SK-N-SH (cell line): ENCODE results near the gene GANC. TPM values are rescaled to one million over a fixed set of nuclear protein-coding genes. Genes with fewer than 3 reads are reported as not detected.

Experiments
- CTCF ChIA-PET: fragments of 300-600, 350-600 bp; formaldehyde crosslinking; extraction: SDS; loops from one replicate; lab custom pipeline; 2021; lab: Yijun Ruan, JAX
- POLR2A ChIA-PET: fragments of 350-600 bp; sonication (Branson Sonifier 250); formaldehyde crosslinking; extraction: SDS; loops from one replicate; lab custom pipeline; 2020; ENCODE audit warnings: antibody characterized with exemption, inconsistent platforms; lab: Yijun Ruan, JAX
- DNase-seq: peaks from one replicate; pipeline ENCODE4 v3.0.0; 2012
- H2AFZ ChIP-seq: fragments of 200-600 bp; sonication (generic); 2 replicates; pipeline ENCODE4 v1.8.1; 2016; ENCODE audit warnings: antibody characterized with exemption, mild to moderate bottlenecking, low read depth
- H3F3A ChIP-seq: fragments of 200-600 bp; sonication (generic); replicated peaks from 2 replicates; pipeline ENCODE3; 2016; ENCODE audit warnings: antibody characterized with exemption, mild to moderate bottlenecking; ENCODE audit not compliant: insufficient read depth
- H3K27ac ChIP-seq, 2 experiments: fragments of 200-500 bp in 1 of 2; fragments of 200-600 bp in 1 of 2; sonication (Bioruptor generic) in 1 of 2; sonication (generic), shearing (Covaris generic) in 1 of 2; 2 replicates each; pipeline versions ENCODE4 v1.5.1 to v1.6.1; 2014 to 2016; ENCODE audit warnings: low read depth in 2 of 2, inconsistent platforms in 1 of 2, low read length in 1 of 2, mild to moderate bottlenecking in 1 of 2, mixed read lengths in 1 of 2
- H3K27me3 ChIP-seq: fragments of 200-600 bp; sonication (generic), shearing (Covaris generic); 2 replicates; pipeline ENCODE4 v1.6.1; 2016; ENCODE audit warnings: mixed run types; ENCODE audit not compliant: insufficient read depth
- H3K36me3 ChIP-seq, 2 experiments: fragments of 200-500 bp in 1 of 2; fragments of 200-600 bp in 1 of 2; sonication (Bioruptor generic) in 1 of 2; sonication (generic) in 1 of 2; replicated peaks in 1 of 2; 2 replicates each; pipeline versions ENCODE3 to v1.5.1; 2014 to 2016; ENCODE audit warnings: low read length in 1 of 2, mild to moderate bottlenecking in 1 of 2; ENCODE audit not compliant: insufficient read depth in 2 of 2, control insufficient read depth in 1 of 2
- H3K4me1 ChIP-seq, 2 experiments: fragments of 200-500 bp in 1 of 2; fragments of 200-600 bp in 1 of 2; sonication (Bioruptor generic) in 1 of 2; sonication (generic), shearing (Covaris generic) in 1 of 2; 2 replicates each; pipeline versions ENCODE4 v1.5.1 to v1.6.1; 2014 to 2016; ENCODE audit warnings: low read depth in 1 of 2, low read length in 1 of 2, mixed run types in 1 of 2; ENCODE audit not compliant: insufficient read depth in 2 of 2, control insufficient read depth in 1 of 2
- H3K4me2 ChIP-seq: fragments of 200-600 bp; sonication (generic), shearing (Covaris generic); 2 replicates; pipeline ENCODE4 v1.6.1; 2017; ENCODE audit warnings: mixed run types
- H3K4me3 ChIP-seq, 2 experiments: fragments of 200-500 bp in 1 of 2; fragments of 200-600 bp in 1 of 2; sonication (Bioruptor generic) in 1 of 2; sonication (generic), shearing (Covaris generic) in 1 of 2; 2 replicates each; pipeline versions ENCODE4 v1.5.1 to v1.8.1; 2014 to 2016; ENCODE audit warnings: low read depth in 2 of 2, inconsistent platforms in 1 of 2, low read length in 1 of 2, mild to moderate bottlenecking in 1 of 2, mixed read lengths in 1 of 2, moderate library complexity in 1 of 2
- H3K79me2 ChIP-seq: fragments of 200-600 bp; sonication (generic); 2 replicates; pipeline ENCODE4 v1.8.1; 2017; ENCODE audit warnings: mild to moderate bottlenecking; ENCODE audit not compliant: insufficient read depth
- H3K9ac ChIP-seq: fragments of 200-600 bp; sonication (generic); 2 replicates; pipeline ENCODE4 v1.6.1; 2017; ENCODE audit warnings: mixed run types
- H3K9me2 ChIP-seq: fragments of 200-600 bp; sonication (generic); 2 replicates; pipeline ENCODE4 v1.6.1; 2017; ENCODE audit warnings: mixed run types
- H3K9me3 ChIP-seq: fragments of 200-600 bp; sonication (generic); 2 replicates; pipeline ENCODE4 v1.6.1; 2017; ENCODE audit warnings: mixed run types, mild to moderate bottlenecking, moderate library complexity
- H4K20me1 ChIP-seq: fragments of 200-600 bp; sonication (generic); 2 replicates; pipeline ENCODE4 v1.6.1; 2017; ENCODE audit warnings: mild to moderate bottlenecking, mixed run types; ENCODE audit not compliant: insufficient read depth
- CHD2 ChIP-seq: fragments of 150-350 bp; IDR thresholded peaks from 2 replicates; pipeline ENCODE4 v1.6.1; 2018; ENCODE audit warnings: low read length; ENCODE audit not compliant: partially characterized antibody
- CTCF ChIP-seq: fragments of 200-600 bp; sonication (generic); IDR thresholded peaks from 2 replicates; pipeline ENCODE4 v1.6.1; 2017; ENCODE audit warnings: antibody characterized with exemption, mild to moderate bottlenecking, moderate library complexity
- ELF1 ChIP-seq: IDR thresholded peaks from 2 replicates; pipeline ENCODE4 v1.4.0; 2012
- EP300 ChIP-seq, 2 experiments: IDR thresholded peaks; 2 replicates each; pipeline versions ENCODE4 v1.4.0 to v1.6.1; 2012; ENCODE audit warnings: borderline replicate concordance in 1 of 2, low read depth in 1 of 2, low read length in 1 of 2
- EZH2phosphoT487 ChIP-seq: fragments of 200-600 bp; sonication (generic); IDR thresholded peaks from 2 replicates; pipeline ENCODE4 v1.6.1; 2017; ENCODE audit warnings: low read depth, mixed run types, mild to moderate bottlenecking, antibody characterized with exemption, moderate library complexity, borderline replicate concordance
- FOSL2 ChIP-seq: IDR thresholded peaks from 2 replicates; pipeline ENCODE4 v1.4.0; 2012; ENCODE audit warnings: low read depth, mild to moderate bottlenecking, moderate library complexity, borderline replicate concordance
- GABPA ChIP-seq: IDR thresholded peaks from 2 replicates; pipeline ENCODE4 v1.4.0; 2012; ENCODE audit warnings: low read depth, mild to moderate bottlenecking
- GATA2 ChIP-seq: sonication (generic); formaldehyde crosslinking; IDR thresholded peaks from 2 replicates; pipeline ENCODE4 v1.5.0; 2020; ENCODE audit warnings: mild to moderate bottlenecking, missing genetic modification reagents
- MEF2A ChIP-seq: IDR thresholded peaks from 2 replicates; pipeline ENCODE4 v1.4.0; 2012; ENCODE audit warnings: low read depth, borderline replicate concordance
- NFIC ChIP-seq: IDR thresholded peaks from 2 replicates; pipeline ENCODE4 v1.4.0; 2012; ENCODE audit warnings: borderline replicate concordance
- POLR2AphosphoS5 ChIP-seq: IDR thresholded peaks from 2 replicates; pipeline ENCODE4 v1.6.1; 2012; ENCODE audit warnings: low read depth, low read length
- REST ChIP-seq: IDR thresholded peaks from 2 replicates; pipeline ENCODE4 v1.6.1; 2012; ENCODE audit warnings: mild to moderate bottlenecking, low read depth, low read length, moderate library complexity
- RXRA ChIP-seq: IDR thresholded peaks from 2 replicates; pipeline ENCODE4 v1.4.0; 2012; ENCODE audit warnings: low read depth, mild to moderate bottlenecking, borderline replicate concordance
- SIN3A ChIP-seq: IDR thresholded peaks from 2 replicates; pipeline ENCODE4 v1.6.1; 2012; ENCODE audit warnings: low read depth, mild to moderate bottlenecking, low read length, moderate library complexity, borderline replicate concordance
- SMC3 ChIP-seq: IDR thresholded peaks from 2 replicates; pipeline ENCODE4 v1.6.1; 2012; ENCODE audit warnings: low read depth, low read length, improper control_type of control experiment
- TEAD4 ChIP-seq: IDR thresholded peaks from 2 replicates; pipeline ENCODE4 v1.4.0; 2012; ENCODE audit warnings: mild to moderate bottlenecking, borderline replicate concordance; ENCODE audit not compliant: insufficient read depth
- ZBTB33 ChIP-seq: IDR thresholded peaks from 2 replicates; pipeline ENCODE4 v1.4.0; 2012; ENCODE audit warnings: low read depth, borderline replicate concordance
- WGBS: methylation state at CpG from one replicate; pipeline ENCODE4 v1.1.6; 2017; ENCODE audit warnings: low lambda C conversion rate; 5-methylcytosine and 5-hydroxymethylcytosine counted together
- polyA plus RNA-seq, 3 experiments: library from polyadenylated mRNA; depleted of rRNA; stranded (reverse); fragments of >200 nt; gene quantifications; 2 replicates each; pipeline ENCODE4 v1.2.3, GENCODE V29; 2012
- TF ChIP-seq, protein P1 (sequence below): fragments of 150-350 bp; IDR thresholded peaks from 2 replicates; pipeline ENCODE4 v1.6.1; 2017; ENCODE audit warnings: antibody characterized with exemption, low read length, low read depth, borderline replicate concordance
- TF ChIP-seq, protein P2 (sequence below): fragments of 150-350 bp; IDR thresholded peaks from 2 replicates; pipeline ENCODE4 v1.6.1; 2016; ENCODE audit warnings: mild to moderate bottlenecking, low read depth, low read length
- TF ChIP-seq, protein P3 (sequence below): IDR thresholded peaks from 2 replicates; pipeline ENCODE4; 2012

GANC gene
- polyA plus RNA-seq, 1 of the 3 experiments (the other 2 are of a cell fraction), result 6.8 TPM

- TF ChIP-seq MEF2A (no peak), RXRA (no peak)
These were observed 33.7 kb downstream of the GANC start (continued) for GRCh38 chr15:42306681-42307080.

DNA sequence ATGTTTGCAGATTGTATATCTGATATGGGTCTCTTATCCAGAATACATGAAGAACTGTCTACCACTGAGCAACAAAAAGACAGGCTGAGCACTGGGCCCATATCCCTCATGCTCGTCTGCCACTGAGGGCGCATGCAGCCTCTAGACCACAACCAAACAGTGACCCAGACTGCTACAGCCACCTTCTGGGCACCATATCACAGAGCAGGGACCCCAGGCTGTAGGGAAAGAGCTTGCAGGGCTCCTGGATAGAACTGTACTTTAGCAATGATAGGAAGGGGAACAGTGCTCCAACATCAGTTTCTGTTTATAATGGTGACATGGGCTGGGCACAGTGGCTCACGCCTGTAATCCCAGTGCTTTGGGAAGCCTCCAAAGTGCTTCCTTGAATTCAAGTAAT lies 40.5 kb downstream of the GANC start:
- no peaks in the 10 kb centered on the region for H4K20me1 ChIP-seq
- ChIA-PET POLR2A (no interaction called here), CTCF (interaction anchor here (1.7 kb wide), 1 partner anchor 72 kb away, joined by 5 read pairs; no protein-coding TSS in a partner anchor)
- H3K27ac ChIP-seq, result no peak overlapping the region
- H3K9me2 ChIP-seq, result no peaks in the 10 kb centered on the region
- DNase-seq, result no peak
- no peak overlapping the region for H3K4me2 ChIP-seq
- H3K4me1 ChIP-seq, result no peaks in the 10 kb centered on the region
- no peaks in the 10 kb centered on the region for H3F3A ChIP-seq
- H3K9me3 ChIP-seq, result no peaks in the 10 kb centered on the region
- H3K36me3 ChIP-seq, result peaks cover 3 to 5% of the 10 kb centered on the region in 2 experiments
- H3K27me3 ChIP-seq, result no peaks in the 10 kb centered on the region
- no peak overlapping the region for H3K4me3 ChIP-seq
- H2AFZ ChIP-seq, result no peak overlapping the region
- H3K9ac ChIP-seq, result no peak overlapping the region
- TF ChIP-seq EP300 (IDR thresholded peaks at IDR 0.05; ENCODE audit: borderline replicate concordance in 1 of 2, low read depth in 1 of 2, low read length in 1 of 2) (no peak), GATA2 (CRISPR knock-in tag) (no peak), SMC3 (no peak), FOSL2 (no peak), RXRA (no peak), NFIC (no peak), REST (no peak), ELF1 (no peak), GABPA (no peak), EZH2phosphoT487 (no peak), CHD2 (no peak), CTCF (no peak), ZBTB33 (no peak), TEAD4 (no peak), SIN3A (no peak), POLR2AphosphoS5 (no peak)
- TF ChIP-seq, protein P1, sequence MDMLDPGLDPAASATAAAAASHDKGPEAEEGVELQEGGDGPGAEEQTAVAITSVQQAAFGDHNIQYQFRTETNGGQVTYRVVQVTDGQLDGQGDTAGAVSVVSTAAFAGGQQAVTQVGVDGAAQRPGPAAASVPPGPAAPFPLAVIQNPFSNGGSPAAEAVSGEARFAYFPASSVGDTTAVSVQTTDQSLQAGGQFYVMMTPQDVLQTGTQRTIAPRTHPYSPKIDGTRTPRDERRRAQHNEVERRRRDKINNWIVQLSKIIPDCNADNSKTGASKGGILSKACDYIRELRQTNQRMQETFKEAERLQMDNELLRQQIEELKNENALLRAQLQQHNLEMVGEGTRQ, result no peak
- TF ChIP-seq, protein P2, sequence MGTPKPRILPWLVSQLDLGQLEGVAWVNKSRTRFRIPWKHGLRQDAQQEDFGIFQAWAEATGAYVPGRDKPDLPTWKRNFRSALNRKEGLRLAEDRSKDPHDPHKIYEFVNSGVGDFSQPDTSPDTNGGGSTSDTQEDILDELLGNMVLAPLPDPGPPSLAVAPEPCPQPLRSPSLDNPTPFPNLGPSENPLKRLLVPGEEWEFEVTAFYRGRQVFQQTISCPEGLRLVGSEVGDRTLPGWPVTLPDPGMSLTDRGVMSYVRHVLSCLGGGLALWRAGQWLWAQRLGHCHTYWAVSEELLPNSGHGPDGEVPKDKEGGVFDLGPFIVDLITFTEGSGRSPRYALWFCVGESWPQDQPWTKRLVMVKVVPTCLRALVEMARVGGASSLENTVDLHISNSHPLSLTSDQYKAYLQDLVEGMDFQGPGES, result no peak
- TF ChIP-seq, protein P3, sequence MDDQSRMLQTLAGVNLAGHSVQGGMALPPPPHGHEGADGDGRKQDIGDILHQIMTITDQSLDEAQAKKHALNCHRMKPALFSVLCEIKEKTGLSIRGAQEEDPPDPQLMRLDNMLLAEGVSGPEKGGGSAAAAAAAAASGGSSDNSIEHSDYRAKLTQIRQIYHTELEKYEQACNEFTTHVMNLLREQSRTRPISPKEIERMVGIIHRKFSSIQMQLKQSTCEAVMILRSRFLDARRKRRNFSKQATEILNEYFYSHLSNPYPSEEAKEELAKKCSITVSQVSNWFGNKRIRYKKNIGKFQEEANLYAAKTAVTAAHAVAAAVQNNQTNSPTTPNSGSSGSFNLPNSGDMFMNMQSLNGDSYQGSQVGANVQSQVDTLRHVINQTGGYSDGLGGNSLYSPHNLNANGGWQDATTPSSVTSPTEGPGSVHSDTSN, result no peak
- H3K79me2 ChIP-seq, result no peaks in the 10 kb centered on the region
- 36% methylated on average over 2 of the region's 3 CpGs for WGBS
